ENCODE data around the gene LETM1. TPM values are rescaled to one million over a fixed set of nuclear protein-coding genes. Genes with fewer than 3 reads are reported as not detected.

The LETM1 gene
- total RNA-seq, 1 experiment from 2014 or later = 86.3 TPM

DNA sequence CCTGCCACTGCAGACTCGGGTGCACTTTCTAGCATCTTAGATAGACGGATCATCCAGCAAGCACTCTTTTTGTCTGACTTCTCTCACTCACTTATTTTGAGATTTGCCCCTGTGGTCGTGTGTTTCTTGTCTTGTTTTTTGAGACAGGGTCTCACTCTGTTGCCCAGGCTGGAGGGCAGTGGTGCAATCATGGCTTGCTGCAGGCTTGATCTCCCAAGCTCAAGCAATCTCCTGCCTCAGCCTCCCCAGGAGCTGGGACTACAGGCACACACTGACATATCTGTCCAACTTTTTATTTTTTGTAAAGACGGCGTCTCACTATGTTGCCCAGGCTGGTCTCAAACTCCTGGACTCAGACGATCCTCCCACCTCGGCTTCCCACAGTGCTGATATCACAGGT lies 36.1 kb downstream of the LETM1 start:
- Histone ChIP-seq H3K4me1 (ENCODE audit: insufficient read depth, low read length) (no peaks in the 10 kb centered on the region), H3K4me3 (ENCODE audit: low read length) (no peak overlapping the region), H3K4me2 (ENCODE audit: low read length) (no peak overlapping the region), H2AFZ (ENCODE audit: low read length) (no peak overlapping the region), H3K79me2 (ENCODE audit: low read length) (no peaks in the 10 kb centered on the region), H3K27me3 (ENCODE audit: low read length) (no peaks in the 10 kb centered on the region), H4K20me1 (ENCODE audit: low read length) (no peaks in the 10 kb centered on the region), H3K9me2 (replicated peaks; ENCODE audit: low read length) (no peaks in the 10 kb centered on the region), H3F3A (ENCODE audit: low read length, unreplicated experiment) (no peaks in the 10 kb centered on the region), H3K36me3 (ENCODE audit: low read depth, low read length) (peaks cover 20% of the 10 kb centered on the region; the same call in 1 of the 2 replicates), H3K27ac (ENCODE audit: low read length) (no peak overlapping the region), H3K9me3 (ENCODE audit: low read length) (no peaks in the 10 kb centered on the region), H3K9ac (ENCODE audit: low read length) (no peak overlapping the region)
- ChIA-PET CTCF (no interaction called here), POLR2A (ENCODE audit: unreplicated experiment) (no interaction called here)
- TF ChIP-seq, protein P1, sequence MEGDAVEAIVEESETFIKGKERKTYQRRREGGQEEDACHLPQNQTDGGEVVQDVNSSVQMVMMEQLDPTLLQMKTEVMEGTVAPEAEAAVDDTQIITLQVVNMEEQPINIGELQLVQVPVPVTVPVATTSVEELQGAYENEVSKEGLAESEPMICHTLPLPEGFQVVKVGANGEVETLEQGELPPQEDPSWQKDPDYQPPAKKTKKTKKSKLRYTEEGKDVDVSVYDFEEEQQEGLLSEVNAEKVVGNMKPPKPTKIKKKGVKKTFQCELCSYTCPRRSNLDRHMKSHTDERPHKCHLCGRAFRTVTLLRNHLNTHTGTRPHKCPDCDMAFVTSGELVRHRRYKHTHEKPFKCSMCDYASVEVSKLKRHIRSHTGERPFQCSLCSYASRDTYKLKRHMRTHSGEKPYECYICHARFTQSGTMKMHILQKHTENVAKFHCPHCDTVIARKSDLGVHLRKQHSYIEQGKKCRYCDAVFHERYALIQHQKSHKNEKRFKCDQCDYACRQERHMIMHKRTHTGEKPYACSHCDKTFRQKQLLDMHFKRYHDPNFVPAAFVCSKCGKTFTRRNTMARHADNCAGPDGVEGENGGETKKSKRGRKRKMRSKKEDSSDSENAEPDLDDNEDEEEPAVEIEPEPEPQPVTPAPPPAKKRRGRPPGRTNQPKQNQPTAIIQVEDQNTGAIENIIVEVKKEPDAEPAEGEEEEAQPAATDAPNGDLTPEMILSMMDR (conservative IDR thresholded peaks at IDR 0.05; ENCODE audit: low read depth, low read length) = no peak
- TF ChIP-seq EZH2 (IDR thresholded peaks at IDR 0.05; ENCODE audit: low read length, unreplicated experiment) (no peak), EZH2phosphoT487 (IDR thresholded peaks at IDR 0.05; ENCODE audit: borderline replicate concordance, low read length) (no peak)
- BruUV-seq (replicated peaks) = no TSS peak
- intact Hi-C loops (cut with micrococcal nuclease) = no loop called here
- no peak for DNase-seq
- no peak for ATAC-seq

DNA sequence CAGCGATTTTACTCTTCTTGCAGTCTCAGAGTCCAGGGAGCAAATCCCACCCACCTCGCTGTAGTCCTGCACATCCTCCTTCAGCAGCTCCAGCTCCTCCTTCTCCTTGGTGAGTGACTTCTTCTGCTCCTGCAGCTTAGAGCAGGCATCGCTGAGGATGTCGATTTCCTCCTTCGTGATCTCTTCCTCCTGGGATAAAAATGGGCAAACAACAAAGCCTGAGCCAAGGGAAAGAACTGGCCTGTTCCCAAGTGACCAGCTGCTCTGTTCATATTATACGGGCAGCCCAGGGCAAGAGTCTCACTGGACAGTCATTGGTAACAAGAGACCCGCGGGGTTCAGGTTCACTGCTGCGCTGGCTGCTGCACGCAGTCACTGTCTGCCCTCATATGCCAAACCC lies 36.7 kb downstream of the LETM1 start:
- no peak overlapping the region for H3K27ac ChIP-seq (ENCODE audit: low read length)
- ATAC-seq = no peak
- CTCF ChIA-PET = no interaction called here

More for the DNA sequence above, 36.7 kb downstream of the LETM1 start:
- POLR2A ChIA-PET (ENCODE audit: unreplicated experiment) = no interaction called here
- Histone ChIP-seq H3K9me2 (replicated peaks; ENCODE audit: low read length) (no peaks in the 10 kb centered on the region), H3K9ac (ENCODE audit: low read length) (no peak overlapping the region), H2AFZ (ENCODE audit: low read length) (no peak overlapping the region), H3K79me2 (ENCODE audit: low read length) (no peaks in the 10 kb centered on the region), H3K27me3 (ENCODE audit: low read length) (no peaks in the 10 kb centered on the region), H3K4me3 (ENCODE audit: low read length) (no peak overlapping the region), H3F3A (ENCODE audit: low read length, unreplicated experiment) (no peaks in the 10 kb centered on the region), H3K4me1 (ENCODE audit: insufficient read depth, low read length) (no peaks in the 10 kb centered on the region), H3K4me2 (ENCODE audit: low read length) (no peak overlapping the region), H3K9me3 (ENCODE audit: low read length) (no peaks in the 10 kb centered on the region), H3K36me3 (ENCODE audit: low read depth, low read length) (peaks cover 20% of the 10 kb centered on the region; the same call in 1 of the 2 replicates), H4K20me1 (ENCODE audit: low read length) (no peaks in the 10 kb centered on the region)
- TF ChIP-seq EZH2 (IDR thresholded peaks at IDR 0.05; ENCODE audit: low read length, unreplicated experiment) = no peak
- no peak for TF ChIP-seq EZH2phosphoT487 (IDR thresholded peaks at IDR 0.05; ENCODE audit: borderline replicate concordance, low read length)
- TF ChIP-seq, protein P1 (conservative IDR thresholded peaks at IDR 0.05; ENCODE audit: low read depth, low read length) = no peak
- no TSS peak for BruUV-seq (replicated peaks)
- intact Hi-C loops (cut with micrococcal nuclease) = no loop called here
- DNase-seq = no peak
